K562 (cell line): ENCODE data around the gene FSD1L. TPM values are rescaled to one million over a fixed set of nuclear protein-coding genes. Genes with fewer than 3 reads are reported as not detected.

Experiments used
- DIDO1 ChIP-seq: fragments of 450-650 bp; IDR thresholded peaks from 2 replicates; pipeline ENCODE4 v1.6.1; 2016; ENCODE audit warnings: low read depth, missing biosample characterization, missing genetic modification characterization
- ERF ChIP-seq: fragments of 450-650 bp; formaldehyde crosslinking; IDR thresholded peaks from 2 replicates; pipeline ENCODE4 v1.4.0; 2020; ENCODE audit warnings: mild to moderate bottlenecking, mixed read lengths
- MTA1 ChIP-seq: fragments of 450-650 bp; IDR thresholded peaks from 2 replicates; pipeline ENCODE4 v1.6.1; 2017; ENCODE audit warnings: borderline replicate concordance
- RBFOX2 ChIP-seq: fragments of 200-400 bp; formaldehyde crosslinking; IDR thresholded peaks from 2 replicates; pipeline ENCODE4 v1.6.1; 2017; ENCODE audit warnings: low read depth, mild to moderate bottlenecking, low read length, moderate library complexity
- SAFB ChIP-seq: fragments of 200-400 bp; formaldehyde crosslinking; IDR thresholded peaks from 2 replicates; pipeline ENCODE4 v1.6.1; 2017; ENCODE audit warnings: low read depth, low read length, borderline replicate concordance
- SIX5 ChIP-seq, 2 experiments: IDR thresholded peaks; 2 replicates each; pipeline ENCODE4 v1.6.1; 2011; ENCODE audit warnings: low read length in 2 of 2, borderline replicate concordance in 1 of 2, low read depth in 1 of 2, mild to moderate bottlenecking in 1 of 2, moderate library complexity in 1 of 2; ENCODE audit not compliant: insufficient read depth in 1 of 2
- SMARCA4 ChIP-seq: fragments of 450-650 bp; IDR thresholded peaks from 2 replicates; pipeline ENCODE4 v1.6.1; 2016
- ZNF347 ChIP-seq: fragments of 450-650 bp; formaldehyde crosslinking; IDR thresholded peaks from 2 replicates; pipeline ENCODE4 v1.4.0; 2020; ENCODE audit warnings: low read depth, mild to moderate bottlenecking, moderate library complexity
- ZNF76 ChIP-seq: fragments of 250-450 bp; sonication (Bioruptor Pico); IDR thresholded peaks from 2 replicates; pipeline ENCODE4 v1.4.0; 2020; ENCODE audit warnings: mild to moderate bottlenecking, moderate library complexity, borderline replicate concordance
- polyA plus RNA-seq, 8 experiments: library from polyadenylated mRNA; depleted of rRNA in 4 of 8; stranded (reverse) in 5 of 8; unstranded in 3 of 8; fragments of >200 nt; fragmentation: Nextera tagmentation in 2 of 8; fragmentation: Illumina TruSeq in 1 of 8; extraction: Ambion mirVana in 2 of 8; extraction: Trizol in 1 of 8; gene quantifications; 2 replicates each; pipeline versions ENCODE4 v1.2.1 to v1.2.3, GENCODE V29; 2011 to 2014; ENCODE audit warnings: inconsistent platforms in 1 of 8, missing spikeins in 1 of 8
- total RNA-seq, 7 experiments: library from RNA; depleted of rRNA in 6 of 7; stranded (reverse); fragments of >200 nt in 6 of 7; fragmentation: Illumina TruSeq in 2 of 7; extraction: Trizol in 2 of 7; gene quantifications; 2 replicates each; pipeline versions ENCODE4 v1.2.1 to v1.2.3, GENCODE V29; 2011 to 2021; ENCODE audit warnings: low replicate concordance in 1 of 7
- TF ChIP-seq, protein P1 (sequence below), 3 experiments: IDR thresholded peaks in 2 of 3; conservative IDR thresholded peaks in 1 of 3; 2 replicates each; pipeline ENCODE4 v1.5.1; 2011 to 2012; ENCODE audit warnings: low read length in 3 of 3, mild to moderate bottlenecking in 3 of 3, control low read depth in 2 of 3, improper control_type of control experiment in 1 of 3, inconsistent platforms in 1 of 3, low read depth in 1 of 3, mixed read lengths in 1 of 3, moderate library complexity in 1 of 3; ENCODE audit not compliant: insufficient read depth in 2 of 3
- TF ChIP-seq, protein P2 (sequence below): sonication (generic); formaldehyde crosslinking; IDR thresholded peaks from 2 replicates; pipeline ENCODE4 v1.8.0; 2022; ENCODE audit warnings: mild to moderate bottlenecking, missing genetic modification reagents
- TF ChIP-seq, protein P3 (sequence below), 2 experiments: fragments of 450-650 bp; formaldehyde crosslinking in 1 of 2; IDR thresholded peaks; 2 replicates each; pipeline versions ENCODE4 v1.4.0 to v1.6.1; 2014 to 2020; ENCODE audit warnings: mild to moderate bottlenecking in 2 of 2, borderline replicate concordance in 1 of 2, low read depth in 1 of 2

The FSD1L gene
- total and polyA plus RNA-seq, 9 of the 15 experiments (the other 6 are each of a cell fraction or from before 2014, with no cell fraction given), result 0.95 to 4.2 (median 2.1) TPM

DNA sequence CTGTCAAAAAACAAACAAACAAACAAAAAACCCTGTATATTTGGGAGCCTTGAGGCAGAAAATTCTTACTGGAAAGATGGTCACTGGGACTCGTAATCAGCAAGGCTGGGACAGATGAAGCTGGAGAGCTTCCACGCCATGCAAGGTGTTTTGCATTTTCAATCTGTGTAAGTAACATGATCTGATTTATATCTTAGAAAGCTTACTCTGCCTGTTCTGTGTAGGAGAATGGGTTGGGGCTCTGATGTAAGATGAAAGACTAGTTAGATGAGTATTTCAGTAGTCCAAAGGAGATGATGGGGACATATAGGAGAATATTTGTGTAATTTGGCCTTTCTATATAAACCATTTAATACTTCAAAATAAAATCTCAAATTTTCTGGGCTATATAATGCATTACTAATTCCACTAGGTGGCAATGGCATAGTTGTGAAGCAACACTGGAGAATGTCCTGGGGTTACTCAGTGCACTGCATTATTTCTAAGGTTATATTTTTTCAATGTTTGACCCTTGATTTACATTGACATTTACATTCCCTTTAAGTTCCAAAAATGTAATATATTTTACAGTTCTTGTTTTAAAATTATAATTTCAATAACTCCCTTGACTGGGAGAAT, 21.9 kb upstream of the FSD1L start (continued):
- TF ChIP-seq ZNF347 (CRISPR knock-in tag) (no peak), SMARCA4 (no peak), MTA1 (no peak), ERF (no peak), RBFOX2 (no peak), ZNF76 (CRISPR knock-in tag) (no peak), SIX5 (IDR thresholded peaks at IDR 0.05; ENCODE audit: borderline replicate concordance in 1 of 2, insufficient read depth in 1 of 2, low read depth in 1 of 2, low read length in 2 of 2) (no peak), SAFB (no peak), DIDO1 (tag) (no peak)
- TF ChIP-seq, protein P1, sequence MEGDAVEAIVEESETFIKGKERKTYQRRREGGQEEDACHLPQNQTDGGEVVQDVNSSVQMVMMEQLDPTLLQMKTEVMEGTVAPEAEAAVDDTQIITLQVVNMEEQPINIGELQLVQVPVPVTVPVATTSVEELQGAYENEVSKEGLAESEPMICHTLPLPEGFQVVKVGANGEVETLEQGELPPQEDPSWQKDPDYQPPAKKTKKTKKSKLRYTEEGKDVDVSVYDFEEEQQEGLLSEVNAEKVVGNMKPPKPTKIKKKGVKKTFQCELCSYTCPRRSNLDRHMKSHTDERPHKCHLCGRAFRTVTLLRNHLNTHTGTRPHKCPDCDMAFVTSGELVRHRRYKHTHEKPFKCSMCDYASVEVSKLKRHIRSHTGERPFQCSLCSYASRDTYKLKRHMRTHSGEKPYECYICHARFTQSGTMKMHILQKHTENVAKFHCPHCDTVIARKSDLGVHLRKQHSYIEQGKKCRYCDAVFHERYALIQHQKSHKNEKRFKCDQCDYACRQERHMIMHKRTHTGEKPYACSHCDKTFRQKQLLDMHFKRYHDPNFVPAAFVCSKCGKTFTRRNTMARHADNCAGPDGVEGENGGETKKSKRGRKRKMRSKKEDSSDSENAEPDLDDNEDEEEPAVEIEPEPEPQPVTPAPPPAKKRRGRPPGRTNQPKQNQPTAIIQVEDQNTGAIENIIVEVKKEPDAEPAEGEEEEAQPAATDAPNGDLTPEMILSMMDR (IDR thresholded peaks at IDR 0.05 in 2 of 3, conservative IDR thresholded peaks at IDR 0.05 in 1 of 3; ENCODE audit: insufficient read depth in 2 of 3, low read depth in 1 of 3, low read length in 3 of 3), result peak; percentile 26 to 75 (median 31); a peak in 3 of 6 replicates
- TF ChIP-seq, protein P2, sequence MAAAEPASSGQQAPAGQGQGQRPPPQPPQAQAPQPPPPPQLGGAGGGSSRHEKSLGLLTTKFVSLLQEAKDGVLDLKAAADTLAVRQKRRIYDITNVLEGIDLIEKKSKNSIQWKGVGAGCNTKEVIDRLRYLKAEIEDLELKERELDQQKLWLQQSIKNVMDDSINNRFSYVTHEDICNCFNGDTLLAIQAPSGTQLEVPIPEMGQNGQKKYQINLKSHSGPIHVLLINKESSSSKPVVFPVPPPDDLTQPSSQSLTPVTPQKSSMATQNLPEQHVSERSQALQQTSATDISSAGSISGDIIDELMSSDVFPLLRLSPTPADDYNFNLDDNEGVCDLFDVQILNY (CRISPR knock-in tag), result no peak
- TF ChIP-seq, protein P3, sequence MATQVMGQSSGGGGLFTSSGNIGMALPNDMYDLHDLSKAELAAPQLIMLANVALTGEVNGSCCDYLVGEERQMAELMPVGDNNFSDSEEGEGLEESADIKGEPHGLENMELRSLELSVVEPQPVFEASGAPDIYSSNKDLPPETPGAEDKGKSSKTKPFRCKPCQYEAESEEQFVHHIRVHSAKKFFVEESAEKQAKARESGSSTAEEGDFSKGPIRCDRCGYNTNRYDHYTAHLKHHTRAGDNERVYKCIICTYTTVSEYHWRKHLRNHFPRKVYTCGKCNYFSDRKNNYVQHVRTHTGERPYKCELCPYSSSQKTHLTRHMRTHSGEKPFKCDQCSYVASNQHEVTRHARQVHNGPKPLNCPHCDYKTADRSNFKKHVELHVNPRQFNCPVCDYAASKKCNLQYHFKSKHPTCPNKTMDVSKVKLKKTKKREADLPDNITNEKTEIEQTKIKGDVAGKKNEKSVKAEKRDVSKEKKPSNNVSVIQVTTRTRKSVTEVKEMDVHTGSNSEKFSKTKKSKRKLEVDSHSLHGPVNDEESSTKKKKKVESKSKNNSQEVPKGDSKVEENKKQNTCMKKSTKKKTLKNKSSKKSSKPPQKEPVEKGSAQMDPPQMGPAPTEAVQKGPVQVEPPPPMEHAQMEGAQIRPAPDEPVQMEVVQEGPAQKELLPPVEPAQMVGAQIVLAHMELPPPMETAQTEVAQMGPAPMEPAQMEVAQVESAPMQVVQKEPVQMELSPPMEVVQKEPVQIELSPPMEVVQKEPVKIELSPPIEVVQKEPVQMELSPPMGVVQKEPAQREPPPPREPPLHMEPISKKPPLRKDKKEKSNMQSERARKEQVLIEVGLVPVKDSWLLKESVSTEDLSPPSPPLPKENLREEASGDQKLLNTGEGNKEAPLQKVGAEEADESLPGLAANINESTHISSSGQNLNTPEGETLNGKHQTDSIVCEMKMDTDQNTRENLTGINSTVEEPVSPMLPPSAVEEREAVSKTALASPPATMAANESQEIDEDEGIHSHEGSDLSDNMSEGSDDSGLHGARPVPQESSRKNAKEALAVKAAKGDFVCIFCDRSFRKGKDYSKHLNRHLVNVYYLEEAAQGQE (IDR thresholded peaks at IDR 0.05; ENCODE audit: borderline replicate concordance), result peak; percentile 45; the same call in 1 of the 2 replicates
- TF ChIP-seq, protein P3 (CRISPR knock-in tag; IDR thresholded peaks at IDR 0.05; ENCODE audit: low read depth), result no peak
